PFSK-1 (cell line): ENCODE results near the gene SLC22A12.

ENCODE experiments used
- FOXP2 ChIP-seq: optimal IDR thresholded peaks from 2 replicates; pipeline ENCODE3; 2011; ENCODE audit warnings: borderline replicate concordance, control low read depth, inconsistent platforms; ENCODE audit not compliant: insufficient read depth; ENCODE audit errors: extremely low read length, extremely low read depth
- POLR2AphosphoS5 ChIP-seq: IDR thresholded peaks from 2 replicates; pipeline ENCODE4 v1.6.1; 2012; ENCODE audit warnings: low read depth, mild to moderate bottlenecking, control low read depth, low read length, moderate library complexity
- REST ChIP-seq, 2 experiments: IDR thresholded peaks; 2 replicates each; pipeline versions ENCODE4 v1.6.1 to v1.8.0; 2011 to 2012; ENCODE audit warnings: low read depth in 2 of 2, low read length in 2 of 2, control low read depth in 1 of 2, inconsistent platforms in 1 of 2, mild to moderate bottlenecking in 1 of 2, moderate library complexity in 1 of 2; ENCODE audit not compliant: insufficient read depth in 1 of 2
- SIN3A ChIP-seq: IDR thresholded peaks from 2 replicates; pipeline ENCODE4 v1.6.1; 2012; ENCODE audit warnings: mild to moderate bottlenecking, low read length, moderate library complexity, borderline replicate concordance; ENCODE audit not compliant: insufficient read depth
- TAF1 ChIP-seq: IDR thresholded peaks from 2 replicates; pipeline ENCODE4 v1.6.1; 2012; ENCODE audit warnings: low read length, control low read depth, borderline replicate concordance; ENCODE audit not compliant: insufficient read depth

The SLC22A12 gene

GRCh38 chr11:64643256-64643881, 52.3 kb downstream of the SLC22A12 start:
- TF ChIP-seq REST (IDR thresholded peaks at IDR 0.05; ENCODE audit: insufficient read depth in 1 of 2, low read depth in 2 of 2, low read length in 2 of 2) (no peak), POLR2AphosphoS5 (no peak), FOXP2 (no peak), TAF1 (no peak), SIN3A (no peak)

GRCh38 chr11:64643920-64644646, 53.1 kb downstream of the SLC22A12 start:
- TF ChIP-seq TAF1 (no peak), FOXP2 (no peak), POLR2AphosphoS5 (no peak), SIN3A (no peak), REST (IDR thresholded peaks at IDR 0.05; ENCODE audit: insufficient read depth in 1 of 2, low read depth in 2 of 2, low read length in 2 of 2) (no peak)

GRCh38 chr11:64644647-64645275, 53.7 kb downstream of the SLC22A12 start:
- TF ChIP-seq FOXP2, result no peak
- TF ChIP-seq TAF1, result no peak
- no peak for TF ChIP-seq SIN3A
- TF ChIP-seq POLR2AphosphoS5, result no peak
- no peak for TF ChIP-seq REST (IDR thresholded peaks at IDR 0.05; ENCODE audit: insufficient read depth in 1 of 2, low read depth in 2 of 2, low read length in 2 of 2)

- no peak for TF ChIP-seq TAF1
- no peak for TF ChIP-seq FOXP2
- no peak for TF ChIP-seq REST (IDR thresholded peaks at IDR 0.05; ENCODE audit: insufficient read depth in 1 of 2, low read depth in 2 of 2, low read length in 2 of 2)
- no peak for TF ChIP-seq SIN3A
- TF ChIP-seq POLR2AphosphoS5, result no peak
Measured at GRCh38 chr11:64647019-64647779, 56.2 kb downstream of the SLC22A12 start.
